ENCODE measurements around the gene EXOC4.
A peak's percentile ranks its signal among the peaks of the same experiment; 100 is the strongest.

The EXOC4 gene

DNA sequence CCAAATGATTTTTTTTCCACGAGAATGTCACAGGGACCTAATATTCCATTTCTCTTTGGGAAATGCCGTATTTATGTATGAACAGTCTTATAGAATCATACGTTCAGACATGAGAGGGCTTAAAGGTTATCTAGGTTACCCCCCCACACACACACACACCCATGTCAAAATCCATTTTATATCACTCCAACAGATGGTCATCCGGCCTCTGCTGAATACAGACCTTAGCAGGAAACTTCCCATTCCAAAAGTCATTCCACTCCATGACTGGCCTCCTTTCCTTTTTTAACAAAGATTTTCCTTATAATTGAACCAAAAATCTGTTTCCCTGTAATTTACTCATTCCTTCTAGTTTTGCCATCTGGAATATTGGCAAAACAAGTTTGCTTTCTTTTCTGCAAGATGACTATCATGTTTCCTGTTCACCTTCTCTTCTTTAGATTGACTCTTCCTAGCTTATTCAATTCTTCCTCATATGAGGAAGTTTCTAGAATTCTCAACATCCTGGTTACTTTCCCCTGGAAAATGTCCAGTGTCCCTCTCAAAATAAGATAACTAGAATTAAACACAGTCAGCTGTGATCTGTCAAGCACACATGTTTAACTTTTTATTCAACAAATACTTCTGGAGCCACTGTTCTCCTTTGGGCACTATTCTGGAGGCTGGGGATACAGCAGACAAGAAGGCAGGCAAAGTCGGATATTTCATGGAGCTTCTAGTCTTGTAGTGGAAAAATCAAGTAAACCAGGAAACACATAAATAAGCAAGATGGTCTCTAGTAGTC, 597.8 kb downstream of the EXOC4 start:
- ATAC-seq (ENCODE audit: low read depth): no peak
- TF ChIP-seq, protein P1, sequence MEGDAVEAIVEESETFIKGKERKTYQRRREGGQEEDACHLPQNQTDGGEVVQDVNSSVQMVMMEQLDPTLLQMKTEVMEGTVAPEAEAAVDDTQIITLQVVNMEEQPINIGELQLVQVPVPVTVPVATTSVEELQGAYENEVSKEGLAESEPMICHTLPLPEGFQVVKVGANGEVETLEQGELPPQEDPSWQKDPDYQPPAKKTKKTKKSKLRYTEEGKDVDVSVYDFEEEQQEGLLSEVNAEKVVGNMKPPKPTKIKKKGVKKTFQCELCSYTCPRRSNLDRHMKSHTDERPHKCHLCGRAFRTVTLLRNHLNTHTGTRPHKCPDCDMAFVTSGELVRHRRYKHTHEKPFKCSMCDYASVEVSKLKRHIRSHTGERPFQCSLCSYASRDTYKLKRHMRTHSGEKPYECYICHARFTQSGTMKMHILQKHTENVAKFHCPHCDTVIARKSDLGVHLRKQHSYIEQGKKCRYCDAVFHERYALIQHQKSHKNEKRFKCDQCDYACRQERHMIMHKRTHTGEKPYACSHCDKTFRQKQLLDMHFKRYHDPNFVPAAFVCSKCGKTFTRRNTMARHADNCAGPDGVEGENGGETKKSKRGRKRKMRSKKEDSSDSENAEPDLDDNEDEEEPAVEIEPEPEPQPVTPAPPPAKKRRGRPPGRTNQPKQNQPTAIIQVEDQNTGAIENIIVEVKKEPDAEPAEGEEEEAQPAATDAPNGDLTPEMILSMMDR (IDR thresholded peaks at IDR 0.05; ENCODE audit: poor library complexity, severe bottlenecking): no peak
- DNase-seq (ENCODE audit: low spot score): no peak

DNA sequence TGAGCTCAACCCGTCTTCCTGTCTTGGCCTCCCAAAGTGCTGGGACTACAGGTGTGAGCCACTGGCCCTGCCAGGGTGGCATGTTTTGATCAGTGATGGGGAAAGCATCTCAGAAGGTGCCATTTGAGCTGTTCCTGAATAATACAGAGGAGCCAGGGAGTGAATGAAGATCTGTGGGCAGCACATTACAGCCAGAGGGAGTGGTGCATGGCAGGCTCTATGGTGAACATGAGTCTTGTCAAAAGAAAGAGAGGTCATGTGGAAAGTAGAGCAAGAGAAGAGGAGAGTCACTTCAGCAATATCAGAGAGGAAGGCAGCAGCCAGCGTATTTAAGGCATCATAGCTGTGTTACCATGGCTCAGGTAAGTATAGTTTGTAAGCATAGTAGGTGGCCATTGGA, 598.5 kb downstream of the EXOC4 start:
- no peak for ATAC-seq (ENCODE audit: low read depth)
- H3K36me3 ChIP-seq (ENCODE audit: low read depth): no peaks in the 10 kb centered on the region
- no peaks in the 10 kb centered on the region for H3K9me3 ChIP-seq (ENCODE audit: severe bottlenecking)
- DNase-seq (ENCODE audit: low spot score): no peak
- H3K4me1 ChIP-seq (ENCODE audit: insufficient read depth, poor library complexity, severe bottlenecking): peaks cover 22% of the 10 kb centered on the region
- H3K27me3 ChIP-seq (ENCODE audit: insufficient read depth, poor library complexity, severe bottlenecking): no peaks in the 10 kb centered on the region
- TF ChIP-seq, protein P1 (IDR thresholded peaks at IDR 0.05; ENCODE audit: poor library complexity, severe bottlenecking): no peak
- H3K27ac ChIP-seq (ENCODE audit: poor library complexity, severe bottlenecking): no peak overlapping the region
- no peak overlapping the region for H3K4me3 ChIP-seq (ENCODE audit: severe bottlenecking)

More for the DNA sequence above, 597.8 kb downstream of the EXOC4 start:
- H3K36me3 ChIP-seq (ENCODE audit: low read depth): no peaks in the 10 kb centered on the region
- H3K27ac ChIP-seq (ENCODE audit: poor library complexity, severe bottlenecking): no peak overlapping the region
- no peak overlapping the region for H3K4me3 ChIP-seq (ENCODE audit: severe bottlenecking)
- no peaks in the 10 kb centered on the region for H3K9me3 ChIP-seq (ENCODE audit: severe bottlenecking)
- H3K4me1 ChIP-seq (ENCODE audit: insufficient read depth, poor library complexity, severe bottlenecking): peaks cover 22% of the 10 kb centered on the region
- no peaks in the 10 kb centered on the region for H3K27me3 ChIP-seq (ENCODE audit: insufficient read depth, poor library complexity, severe bottlenecking)

DNA sequence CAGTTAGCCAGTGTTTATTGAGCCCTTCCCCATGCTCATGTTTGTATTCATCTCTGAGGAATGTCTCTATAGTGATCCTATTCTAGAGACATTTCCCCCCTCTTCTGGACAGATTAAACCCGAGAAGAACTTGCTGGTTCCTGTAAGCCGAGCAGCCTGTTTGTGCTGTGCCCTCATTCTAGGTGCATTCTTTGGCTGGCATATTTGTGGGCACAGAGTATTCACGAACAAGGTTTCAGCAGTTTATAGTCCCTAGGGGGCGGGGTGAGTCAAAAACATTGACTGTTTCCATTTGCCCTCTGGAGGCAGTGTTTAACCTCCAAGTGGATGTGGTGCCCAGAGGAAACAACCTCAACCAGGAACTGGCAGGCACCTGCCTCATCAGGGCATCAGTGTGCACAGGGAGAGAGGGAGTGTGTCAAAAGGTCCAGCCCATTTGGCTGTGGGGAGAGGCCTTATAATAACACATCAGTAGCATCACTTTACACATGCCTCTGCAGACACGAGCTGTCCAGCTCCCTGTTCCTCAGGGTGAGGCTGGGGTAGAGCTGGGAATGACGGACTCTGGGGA, 600.9 kb downstream of the EXOC4 start:
- peaks cover 22% of the 10 kb centered on the region for H3K4me1 ChIP-seq (ENCODE audit: insufficient read depth, poor library complexity, severe bottlenecking)
- DNase-seq (ENCODE audit: low spot score) (peak; percentile 80), ATAC-seq (ENCODE audit: low read depth) (peak; percentile 92)
- no peaks in the 10 kb centered on the region for H3K36me3 ChIP-seq (ENCODE audit: low read depth)
- H3K27ac ChIP-seq (ENCODE audit: poor library complexity, severe bottlenecking): peak overlapping the region; percentile 84
- TF ChIP-seq, protein P1 (IDR thresholded peaks at IDR 0.05; ENCODE audit: poor library complexity, severe bottlenecking): peak; percentile 81
- no peak overlapping the region for H3K4me3 ChIP-seq (ENCODE audit: severe bottlenecking)
- no peaks in the 10 kb centered on the region for H3K9me3 ChIP-seq (ENCODE audit: severe bottlenecking)
- H3K27me3 ChIP-seq (ENCODE audit: insufficient read depth, poor library complexity, severe bottlenecking): no peaks in the 10 kb centered on the region

DNA sequence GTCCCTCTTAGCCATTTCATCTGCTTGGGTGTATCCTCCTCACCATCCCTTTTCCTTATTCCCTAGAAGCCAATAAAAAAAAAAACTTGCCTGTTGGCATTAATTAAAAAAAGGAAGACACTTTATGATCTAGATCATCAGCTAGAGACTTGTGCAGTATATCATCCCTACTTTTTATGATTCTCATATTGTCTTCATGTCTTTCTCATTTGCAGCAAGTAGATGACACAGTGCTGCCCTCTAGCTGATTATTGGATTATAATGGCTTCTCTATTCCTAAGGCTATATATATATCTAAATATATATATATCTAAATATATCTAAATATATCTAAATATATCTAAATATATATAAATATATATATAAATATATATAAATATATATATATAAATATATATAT, 601.9 kb downstream of the EXOC4 start:
- H3K4me1 ChIP-seq (ENCODE audit: insufficient read depth, poor library complexity, severe bottlenecking): peaks cover 22% of the 10 kb centered on the region
- no peaks in the 10 kb centered on the region for H3K9me3 ChIP-seq (ENCODE audit: severe bottlenecking)
- ATAC-seq (ENCODE audit: low read depth) (no peak), DNase-seq (ENCODE audit: low spot score) (no peak)
- no peak overlapping the region for H3K4me3 ChIP-seq (ENCODE audit: severe bottlenecking)
- H3K27me3 ChIP-seq (ENCODE audit: insufficient read depth, poor library complexity, severe bottlenecking): no peaks in the 10 kb centered on the region
- H3K36me3 ChIP-seq (ENCODE audit: low read depth): no peaks in the 10 kb centered on the region
- peak overlapping the region; percentile 84 for H3K27ac ChIP-seq (ENCODE audit: poor library complexity, severe bottlenecking)
- TF ChIP-seq, protein P1 (IDR thresholded peaks at IDR 0.05; ENCODE audit: poor library complexity, severe bottlenecking): no peak

Data from RWPE2 (cell line).